Thyroid gland (tissue), 4 donors: ENCODE data around the gene EZH1. TPM values are rescaled to one million over a fixed set of nuclear protein-coding genes. Genes with fewer than 3 reads are reported as not detected.
A peak's percentile ranks its signal among the peaks of the same experiment; 100 is the strongest.
"Not testable (repeated sequence)": the region's sequence is repeated elsewhere in the genome, so short reads cannot be mapped to it uniquely, and the experiment has no call there.

Experiments
- DNase-seq, 2 donors: peaks; one replicate each; pipeline ENCODE4 v3.0.0-alpha.2; 2019
- H3K27ac ChIP-seq, 3 donors: fragments of 200-600 bp; sonication (generic); 1 replicate in 2 of 3; 2 replicates in 1 of 3; pipeline ENCODE4 v1.5.1; 2016 to 2019; ENCODE audit warnings: mild to moderate bottlenecking in 1 of 3, moderate library complexity in 1 of 3
- H3K27me3 ChIP-seq: fragments of 200-600 bp; sonication (generic); one replicate; pipeline ENCODE4 v1.5.1; 2019
- H3K36me3 ChIP-seq, 2 donors: fragments of 200-600 bp; sonication (generic); one replicate each; pipeline ENCODE4 v1.5.1; 2016 to 2019
- H3K4me1 ChIP-seq, 2 donors: fragments of 200-600 bp; sonication (generic); one replicate each; pipeline ENCODE4 v1.5.1; 2017 to 2019
- H3K4me3 ChIP-seq, 3 donors: fragments of 200-600 bp; sonication (generic); replicated peaks in 1 of 3; 1 replicate in 2 of 3; 2 replicates in 1 of 3; pipeline ENCODE4 v1.5.1; 2016; ENCODE audit warnings: mild to moderate bottlenecking in 1 of 3
- H3K9me3 ChIP-seq: fragments of 200-600 bp; sonication (generic); one replicate; pipeline ENCODE4 v1.5.1; 2017
- CTCF ChIP-seq, 6 experiments: fragments of 200-600 bp in 3 of 6; fragments of 450-650 bp in 3 of 6; sonication (generic) in 3 of 6; IDR thresholded peaks; one replicate each; pipeline ENCODE4 v1.5.1; 2016 to 2019; ENCODE audit warnings: antibody characterized with exemption in 6 of 6, mild to moderate bottlenecking in 2 of 6, inconsistent platforms in 1 of 6, moderate library complexity in 1 of 6
- POLR2A ChIP-seq, 2 donors: fragments of 450-650 bp; IDR thresholded peaks; one replicate each; pipeline ENCODE4 v1.6.1; 2017; ENCODE audit warnings: antibody characterized with exemption in 2 of 2, mild to moderate bottlenecking in 2 of 2, moderate library complexity in 1 of 2
- WGBS, 2 donors: methylation state at CpG; one replicate each; pipeline ENCODE4 v1.1.5; 2017; 5-methylcytosine and 5-hydroxymethylcytosine counted together
- intact Hi-C: fragments of 100-400 bp; cut with DNase I; formaldehyde crosslinking; loops from one replicate; pipeline ENCODE4 v1.15.1; 2023
- total RNA-seq, 4 donors: library from RNA; depleted of rRNA; stranded (reverse); fragments of >200 nt; gene quantifications; one replicate each; pipeline ENCODE4 v1.2.3, GENCODE V29; 2016

The EZH1 gene
- total RNA-seq, 4 donors from 2014 or later, result 39.3 to 69.2 (median 56.4) TPM

- intact Hi-C loops, result no loop called here
- Histone ChIP-seq H3K27ac (no peak overlapping the region), H3K9me3 (no peaks in the 10 kb centered on the region), H3K27me3 (no peaks in the 10 kb centered on the region), H3K36me3 (peaks cover 4 to 16% of the 10 kb centered on the region in 2 donors), H3K4me3 (no peak overlapping the region), H3K4me1 (peaks cover 3 to 6% of the 10 kb centered on the region in 2 donors)
- 75 to 77% methylated on average over 7 of the region's 7 CpGs for WGBS, 2 donors
- no peak for DNase-seq
- TF ChIP-seq CTCF (IDR thresholded peaks at IDR 0.05) (no peak), POLR2A (IDR thresholded peaks at IDR 0.05) (no peak)
These were observed 84.0 kb downstream of the EZH1 start for GRCh38 chr17:42660692-42661345.

GRCh38 chr17:42659932-42660274 is 84.9 kb downstream of the EZH1 start:
- H3K27me3 ChIP-seq, intact Hi-C loops, H3K4me1 ChIP-seq, DNase-seq, H3K9me3 ChIP-seq: not testable (repeated sequence)
- H3K36me3 ChIP-seq, result peaks cover 0 to 11% of the 10 kb centered on the region in 2 donors
- H3K27ac ChIP-seq, result peak overlapping the region in 2 of 3 donors; percentile 77 to 80
- H3K4me3 ChIP-seq, result peak overlapping the region in 1 of 3 donors; percentile 62
- 60% methylated on average over 2 of the region's 14 CpGs; no CpG with 5 or more reads in 1 of the 2 donors for WGBS, 2 donors

GRCh38 chr17:42659079-42659931 is 85.5 kb downstream of the EZH1 start, which contains the start of gene TUBG2:
Gene TUBG2 (plus strand): TSS chr17:42659284. CDS start chr17:42659504, 220 bp downstream.
- Histone ChIP-seq H3K36me3 (peaks cover 0 to 11% of the 10 kb centered on the region in 2 donors), H3K27ac (peak within 1 kb of the TSS; percentile 32 to 80 (median 77)), H3K9me3 (no peaks in the 10 kb centered on the region), H3K4me3 (peak within 1 kb of the TSS; percentile 59 to 74 (median 62)), H3K27me3 (no peaks in the 10 kb centered on the region), H3K4me1 (peaks cover 6 to 7% of the 10 kb centered on the region in 2 donors)
- intact Hi-C loops, result no loop called here
- peak; percentile 93 to 94 for DNase-seq
- WGBS, 2 donors, result 0 to 1% methylated on average over 14 to 32 of the region's 59 CpGs
- peak in 1 of 2 donors; percentile 92 for TF ChIP-seq POLR2A (IDR thresholded peaks at IDR 0.05)
- peak in 1 of 6 experiments; percentile 11 for TF ChIP-seq CTCF (IDR thresholded peaks at IDR 0.05)

GRCh38 chr17:42657824-42658588 is 86.8 kb downstream of the EZH1 start:
- Histone ChIP-seq H3K36me3 (peaks cover 0 to 5% of the 10 kb centered on the region in 2 donors), H3K27ac (no peak overlapping the region), H3K27me3 (no peaks in the 10 kb centered on the region), H3K4me3 (no peak overlapping the region), H3K9me3 (no peaks in the 10 kb centered on the region), H3K4me1 (peaks cover 10 to 15% of the 10 kb centered on the region in 2 donors)
- WGBS, 2 donors, result 87 to 89% methylated on average over 9 of the region's 9 CpGs
- TF ChIP-seq POLR2A (IDR thresholded peaks at IDR 0.05) (no peak), CTCF (IDR thresholded peaks at IDR 0.05) (no peak)
- no peak for DNase-seq
- intact Hi-C loops, result no loop called here

GRCh38 chr17:42655528-42655927 is 89.3 kb downstream of the EZH1 start:
- H3K9me3 ChIP-seq, result no peaks in the 10 kb centered on the region
- no peak overlapping the region for H3K27ac ChIP-seq
- no peak for DNase-seq
- no peaks in the 10 kb centered on the region for H3K36me3 ChIP-seq
- no peak for TF ChIP-seq CTCF (IDR thresholded peaks at IDR 0.05)
- TF ChIP-seq POLR2A (IDR thresholded peaks at IDR 0.05), result no peak
- H3K4me3 ChIP-seq, result no peak overlapping the region
- no peaks in the 10 kb centered on the region for H3K27me3 ChIP-seq
- H3K4me1 ChIP-seq, result peaks cover 10 to 15% of the 10 kb centered on the region in 2 donors
- intact Hi-C loops, result no loop called here
- 66 to 75% methylated on average over 2 of the region's 2 CpGs for WGBS, 2 donors
